ENCODE measurements around the gene CLEC4M. TPM values are rescaled to one million over a fixed set of nuclear protein-coding genes. Genes with fewer than 3 reads are reported as not detected.

The CLEC4M gene
- not detected for total RNA-seq

DNA sequence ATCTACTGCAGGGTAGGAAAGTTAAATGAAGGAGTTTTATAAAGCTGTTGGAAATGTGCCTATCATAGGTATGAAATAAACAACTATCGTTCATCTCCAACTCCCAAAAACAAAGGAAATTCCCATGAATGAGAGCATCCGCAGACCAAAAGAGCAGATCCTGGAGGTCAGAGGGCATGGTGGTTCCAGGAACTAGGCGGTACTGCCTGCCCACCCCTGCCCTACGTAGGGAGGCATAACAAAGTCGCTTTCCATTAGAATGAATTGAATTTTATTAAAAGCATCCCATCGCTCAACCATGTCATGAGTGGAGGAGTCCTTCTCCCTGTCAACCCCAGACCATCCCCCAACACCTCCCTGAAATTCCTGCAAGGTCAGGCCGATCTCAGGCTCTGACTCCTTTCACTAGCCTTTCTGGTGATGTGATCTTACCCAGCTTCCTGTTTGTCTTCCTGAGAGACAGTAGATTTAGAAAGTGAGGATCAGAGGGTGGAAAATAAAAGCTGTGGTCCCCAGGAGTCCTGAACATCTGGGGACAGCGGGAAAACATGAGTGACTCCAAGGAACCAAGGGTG lies at the start of gene CLEC4M:
Gene CLEC4M, plus strand, starts transcription at position 525 of the 575 bp plus-strand sequence. Its CDS starts 24 bp downstream, at position 549.
- Mint-ChIP-seq H3K27me3 (ENCODE audit: low read depth) (peaks cover 15% of the 10 kb centered on the region), H3K9me3 (peaks cover 18% of the 10 kb centered on the region), H3K4me3 (no peak within 1 kb of the TSS), H3K36me3 (ENCODE audit: insufficient read depth) (peaks cover 8% of the 10 kb centered on the region), H3K4me1 (ENCODE audit: low read depth) (peaks cover 6% of the 10 kb centered on the region)
- ATAC-seq = no peak
- DNase-seq = no peak

DNA sequence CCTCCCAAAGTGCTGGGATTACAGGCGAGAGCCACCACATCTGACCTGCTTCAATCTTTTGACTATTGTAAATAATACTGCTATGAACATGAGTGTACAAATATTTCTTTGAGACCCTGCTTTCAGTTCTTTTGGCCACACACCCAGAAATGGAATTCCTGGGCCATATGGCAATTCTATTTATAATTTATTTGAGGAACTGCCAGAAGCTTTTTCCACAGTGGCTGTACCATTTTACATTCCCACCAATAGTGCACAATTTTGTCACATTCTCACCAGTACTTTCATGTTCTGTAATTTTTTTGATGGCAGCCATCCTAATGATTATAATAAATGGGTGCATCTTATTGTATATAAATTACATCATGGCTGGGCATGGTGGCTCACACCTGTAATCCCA lies 47.4 kb upstream of the CLEC4M start:
- Mint-ChIP-seq H3K9me3 (peaks cover 5% of the 10 kb centered on the region), H3K4me3 (no peak overlapping the region), H3K27me3 (ENCODE audit: low read depth) (no peaks in the 10 kb centered on the region), H3K4me1 (ENCODE audit: low read depth) (peaks cover 17% of the 10 kb centered on the region), H3K36me3 (ENCODE audit: insufficient read depth) (no peaks in the 10 kb centered on the region)
- DNase-seq (no peak), ATAC-seq (no peak)

GRCh38 chr19:7716762-7717161 lies 46.3 kb upstream of the CLEC4M start:
- H3K27me3 Mint-ChIP-seq (ENCODE audit: low read depth) = no peaks in the 10 kb centered on the region

DNA sequence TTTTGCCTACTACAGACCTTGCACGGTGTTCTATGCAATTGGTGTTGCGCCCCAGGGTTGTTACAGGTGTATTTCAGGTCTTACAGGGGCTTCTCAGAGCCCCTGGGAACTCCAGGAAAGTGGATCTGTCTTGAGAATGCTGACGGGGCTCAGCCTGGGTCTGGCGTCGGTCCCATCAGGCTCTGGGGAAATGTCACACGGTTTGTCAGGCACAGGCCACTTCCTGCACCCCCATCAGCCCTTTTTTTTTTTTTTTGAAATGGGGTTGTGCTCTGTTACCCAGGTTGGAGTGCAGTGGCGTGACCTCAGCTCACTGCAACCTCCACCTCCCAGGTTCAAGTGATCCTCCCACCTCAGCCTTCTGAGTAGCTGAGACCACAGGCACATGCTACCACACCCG lies 44.4 kb upstream of the CLEC4M start:
- Mint-ChIP-seq H3K4me1 (ENCODE audit: low read depth) (peaks cover 16% of the 10 kb centered on the region), H3K4me3 (no peak overlapping the region), H3K36me3 (ENCODE audit: insufficient read depth) (no peaks in the 10 kb centered on the region), H3K27me3 (ENCODE audit: low read depth) (no peaks in the 10 kb centered on the region), H3K9me3 (peaks cover 5% of the 10 kb centered on the region)
- no peak for DNase-seq
- ATAC-seq = no peak

More at GRCh38 chr19:7716762-7717161, 46.3 kb upstream of the CLEC4M start:
- DNase-seq = no peak
- Mint-ChIP-seq H3K36me3 (ENCODE audit: insufficient read depth) (no peaks in the 10 kb centered on the region), H3K9me3 (peaks cover 5% of the 10 kb centered on the region), H3K4me1 (ENCODE audit: low read depth) (peaks cover 16% of the 10 kb centered on the region), H3K4me3 (no peak overlapping the region)
- ATAC-seq = no peak

GRCh38 chr19:7720351-7720750 lies 42.7 kb upstream of the CLEC4M start:
- no peaks in the 10 kb centered on the region for H3K36me3 Mint-ChIP-seq (ENCODE audit: insufficient read depth)
- H3K9me3 Mint-ChIP-seq = peaks cover 5% of the 10 kb centered on the region
- H3K27me3 Mint-ChIP-seq (ENCODE audit: low read depth) = no peaks in the 10 kb centered on the region
- no peak for ATAC-seq
- DNase-seq = no peak
- H3K4me1 Mint-ChIP-seq (ENCODE audit: low read depth) = peaks cover 10% of the 10 kb centered on the region
- H3K4me3 Mint-ChIP-seq = no peak overlapping the region

DNA sequence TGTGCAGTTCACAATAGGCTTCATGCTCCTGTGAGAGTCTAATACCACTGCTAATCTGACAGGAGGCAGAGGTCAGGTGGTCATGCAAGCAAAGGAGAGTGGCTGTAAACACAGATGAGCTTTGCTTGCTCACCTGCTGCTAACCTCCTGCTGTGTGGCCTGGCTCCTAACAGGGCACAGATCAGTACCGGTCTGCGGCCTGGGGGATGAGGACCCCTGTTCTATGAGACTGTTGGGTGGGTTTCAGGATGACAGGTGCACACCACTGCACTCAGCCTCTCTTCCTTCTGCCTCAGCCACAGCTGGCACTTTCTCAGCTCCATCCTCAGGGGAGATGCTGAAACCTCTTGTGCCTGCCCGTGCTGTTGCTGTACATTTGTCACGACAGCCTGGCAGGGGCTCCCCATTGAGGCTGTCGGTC lies 40.8 kb upstream of the CLEC4M start:
- Mint-ChIP-seq H3K4me3 (no peak overlapping the region), H3K9me3 (peaks cover under 1% of the 10 kb centered on the region), H3K4me1 (ENCODE audit: low read depth) (peaks cover 10% of the 10 kb centered on the region), H3K27me3 (ENCODE audit: low read depth) (peaks cover 2% of the 10 kb centered on the region), H3K36me3 (ENCODE audit: insufficient read depth) (no peaks in the 10 kb centered on the region)
- ATAC-seq (no peak), DNase-seq (no peak)

DNA sequence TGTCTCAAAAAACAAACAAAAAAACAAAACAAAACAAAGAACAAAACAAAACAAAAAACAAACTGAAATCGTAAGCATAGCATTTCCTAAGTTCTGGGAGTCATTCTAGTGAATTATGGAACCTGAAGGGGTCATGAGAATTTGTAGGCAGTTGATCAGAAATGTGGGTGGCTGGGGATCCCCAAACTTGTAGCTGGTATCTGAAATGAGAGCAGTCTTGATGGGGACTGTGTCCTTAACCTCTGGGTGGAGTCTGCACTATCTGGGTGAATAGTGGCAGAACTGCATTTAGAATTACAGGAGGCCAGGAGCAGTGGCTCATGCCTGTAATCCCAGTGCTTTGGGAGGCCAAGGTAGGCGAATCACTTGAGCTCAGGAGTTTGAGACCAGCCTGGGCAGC lies 37.3 kb upstream of the CLEC4M start:
- peaks cover 12% of the 10 kb centered on the region for H3K4me1 Mint-ChIP-seq (ENCODE audit: low read depth)
- DNase-seq (no peak), ATAC-seq (no peak)

GRCh38 chr19:7729211-7729610 lies 33.8 kb upstream of the CLEC4M start:
- Mint-ChIP-seq H3K9me3 (peaks cover 4% of the 10 kb centered on the region), H3K4me3 (no peak overlapping the region), H3K27me3 (ENCODE audit: low read depth) (peaks cover 47% of the 10 kb centered on the region), H3K4me1 (ENCODE audit: low read depth) (peaks cover 13% of the 10 kb centered on the region), H3K36me3 (ENCODE audit: insufficient read depth) (no peaks in the 10 kb centered on the region)
- ATAC-seq (peak in 1 of 2 donors; percentile 49), DNase-seq (no peak)

More for the DNA sequence above, 37.3 kb upstream of the CLEC4M start:
- peaks cover 34% of the 10 kb centered on the region for H3K27me3 Mint-ChIP-seq (ENCODE audit: low read depth)
- peaks cover 4% of the 10 kb centered on the region for H3K9me3 Mint-ChIP-seq
- H3K4me3 Mint-ChIP-seq = no peak overlapping the region
- H3K36me3 Mint-ChIP-seq (ENCODE audit: insufficient read depth) = no peaks in the 10 kb centered on the region

DNA sequence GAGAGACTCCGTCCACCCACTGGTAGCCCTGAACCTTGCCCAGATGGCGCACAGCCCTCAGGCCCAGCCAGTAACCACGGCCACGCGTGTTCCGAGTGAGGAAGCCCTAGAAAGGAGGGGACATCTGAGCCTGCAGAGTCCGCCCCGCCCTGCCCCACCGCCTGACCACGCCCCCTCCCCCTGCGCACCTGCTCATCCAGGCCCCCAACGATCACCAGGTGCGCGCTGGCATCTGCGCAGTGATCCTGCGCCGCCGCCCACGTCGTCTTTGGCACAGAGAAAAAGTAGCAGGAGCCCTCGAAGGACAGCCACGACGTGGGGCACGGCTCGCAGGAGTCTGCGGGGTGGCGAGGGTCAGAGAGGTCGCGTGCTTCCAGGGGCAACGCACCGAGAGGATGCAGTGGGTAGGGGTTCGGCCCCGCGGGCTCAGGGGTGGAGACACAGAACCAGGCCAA lies 33.2 kb upstream of the CLEC4M start:
- no peak for DNase-seq
- peak overlapping the region; percentile 37 for H3K4me3 Mint-ChIP-seq
- peaks cover 15% of the 10 kb centered on the region for H3K4me1 Mint-ChIP-seq (ENCODE audit: low read depth)
- peak in 1 of 2 donors; percentile 41 for ATAC-seq
- peaks cover 4% of the 10 kb centered on the region for H3K9me3 Mint-ChIP-seq
- H3K27me3 Mint-ChIP-seq (ENCODE audit: low read depth) = peaks cover 48% of the 10 kb centered on the region
- no peaks in the 10 kb centered on the region for H3K36me3 Mint-ChIP-seq (ENCODE audit: insufficient read depth)

- Mint-ChIP-seq H3K9me3 (peaks cover 4% of the 10 kb centered on the region), H3K4me1 (ENCODE audit: low read depth) (peaks cover 15% of the 10 kb centered on the region), H3K4me3 (no peak overlapping the region), H3K36me3 (ENCODE audit: insufficient read depth) (no peaks in the 10 kb centered on the region), H3K27me3 (ENCODE audit: low read depth) (peaks cover 51% of the 10 kb centered on the region)
- no peak for DNase-seq
- ATAC-seq = no peak
These were observed 32.5 kb upstream of the CLEC4M start for GRCh38 chr19:7730286-7731217.

- no peak for ATAC-seq
- peaks cover 52% of the 10 kb centered on the region for H3K27me3 Mint-ChIP-seq (ENCODE audit: low read depth)
- H3K4me1 Mint-ChIP-seq (ENCODE audit: low read depth) = peaks cover 15% of the 10 kb centered on the region
- no peak overlapping the region for H3K4me3 Mint-ChIP-seq
- H3K9me3 Mint-ChIP-seq = peaks cover 4% of the 10 kb centered on the region
- no peak for DNase-seq
- H3K36me3 Mint-ChIP-seq (ENCODE audit: insufficient read depth) = no peaks in the 10 kb centered on the region
These were observed 31.8 kb upstream of the CLEC4M start for GRCh38 chr19:7731218-7731595.

DNA sequence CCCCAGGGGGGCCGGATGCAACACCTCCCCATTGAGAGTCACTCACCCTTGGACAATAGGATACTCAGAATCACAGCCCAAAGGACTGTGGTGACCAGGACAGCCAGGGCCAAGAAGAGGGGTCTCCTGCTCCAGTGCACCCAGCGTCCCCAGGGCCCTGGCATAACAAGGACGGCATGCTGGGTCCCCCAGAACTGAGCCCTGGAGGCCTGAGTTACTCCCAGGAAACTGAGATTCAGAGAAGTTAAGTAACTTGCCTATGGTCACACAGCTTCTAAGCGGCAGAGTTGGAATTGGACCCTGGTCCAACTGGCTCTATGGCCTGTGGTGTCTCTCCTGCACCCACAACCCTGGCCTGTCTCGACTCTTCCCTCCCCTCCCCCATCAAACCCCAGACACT lies 31.4 kb upstream of the CLEC4M start:
- Mint-ChIP-seq H3K27me3 (ENCODE audit: low read depth) (peaks cover 52% of the 10 kb centered on the region), H3K36me3 (ENCODE audit: insufficient read depth) (no peaks in the 10 kb centered on the region), H3K4me3 (no peak overlapping the region), H3K9me3 (peaks cover 4% of the 10 kb centered on the region), H3K4me1 (ENCODE audit: low read depth) (peaks cover 15% of the 10 kb centered on the region)
- DNase-seq (no peak), ATAC-seq (no peak)

GRCh38 chr19:7732045-7732444 lies 31.0 kb upstream of the CLEC4M start, which contains the start of gene CLEC4G:
Gene CLEC4G, minus strand, starts transcription at chr19:7732110. Its CDS starts 8 bp downstream, at chr19:7732102.
- Mint-ChIP-seq H3K4me1 (ENCODE audit: low read depth) (peaks cover 15% of the 10 kb centered on the region), H3K27me3 (ENCODE audit: low read depth) (peaks cover 52% of the 10 kb centered on the region), H3K9me3 (peaks cover 4% of the 10 kb centered on the region), H3K36me3 (ENCODE audit: insufficient read depth) (no peaks in the 10 kb centered on the region), H3K4me3 (no peak within 1 kb of the TSS)
- no peak for ATAC-seq
- no peak for DNase-seq

DNA sequence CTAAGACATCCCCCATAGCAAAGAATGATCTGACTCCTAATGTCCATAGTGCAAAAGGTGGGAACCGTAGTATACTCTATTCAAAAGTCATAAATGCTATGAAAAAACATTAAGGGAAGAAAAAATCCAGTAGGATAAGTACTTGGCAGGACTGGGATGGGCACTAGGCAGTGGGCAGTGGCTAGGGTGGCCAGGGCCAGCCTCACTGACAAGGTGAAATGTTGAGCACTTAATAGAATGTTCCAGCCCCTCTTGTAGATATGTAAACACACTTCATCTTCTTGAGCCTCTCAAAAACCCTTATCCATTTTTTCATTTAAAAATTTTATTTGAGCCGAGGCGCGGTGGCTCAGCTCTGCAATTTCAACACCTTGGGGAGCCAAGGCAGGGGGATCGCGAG lies 29.7 kb upstream of the CLEC4M start:
- Mint-ChIP-seq H3K36me3 (ENCODE audit: insufficient read depth) (no peaks in the 10 kb centered on the region), H3K9me3 (no peaks in the 10 kb centered on the region), H3K4me1 (ENCODE audit: low read depth) (peaks cover 20% of the 10 kb centered on the region), H3K27me3 (ENCODE audit: low read depth) (peaks cover 40% of the 10 kb centered on the region), H3K4me3 (no peak overlapping the region)
- ATAC-seq (no peak), DNase-seq (no peak)
